PFSK-1 (cell line): ENCODE measurements around the gene BICD2.

ENCODE experiments used
- POLR2AphosphoS5 ChIP-seq: IDR thresholded peaks from 2 replicates; pipeline ENCODE4 v1.6.1; 2012; ENCODE audit warnings: low read depth, mild to moderate bottlenecking, control low read depth, low read length, moderate library complexity
- SIN3A ChIP-seq: IDR thresholded peaks from 2 replicates; pipeline ENCODE4 v1.6.1; 2012; ENCODE audit warnings: mild to moderate bottlenecking, low read length, moderate library complexity, borderline replicate concordance; ENCODE audit not compliant: insufficient read depth
- TF ChIP-seq, protein P1 (sequence below), 2 experiments: IDR thresholded peaks; 2 replicates each; pipeline versions ENCODE4 v1.6.1 to v1.8.0; 2011 to 2012; ENCODE audit warnings: low read depth in 2 of 2, low read length in 2 of 2, control low read depth in 1 of 2, inconsistent platforms in 1 of 2, mild to moderate bottlenecking in 1 of 2, moderate library complexity in 1 of 2; ENCODE audit not compliant: insufficient read depth in 1 of 2

DNA sequence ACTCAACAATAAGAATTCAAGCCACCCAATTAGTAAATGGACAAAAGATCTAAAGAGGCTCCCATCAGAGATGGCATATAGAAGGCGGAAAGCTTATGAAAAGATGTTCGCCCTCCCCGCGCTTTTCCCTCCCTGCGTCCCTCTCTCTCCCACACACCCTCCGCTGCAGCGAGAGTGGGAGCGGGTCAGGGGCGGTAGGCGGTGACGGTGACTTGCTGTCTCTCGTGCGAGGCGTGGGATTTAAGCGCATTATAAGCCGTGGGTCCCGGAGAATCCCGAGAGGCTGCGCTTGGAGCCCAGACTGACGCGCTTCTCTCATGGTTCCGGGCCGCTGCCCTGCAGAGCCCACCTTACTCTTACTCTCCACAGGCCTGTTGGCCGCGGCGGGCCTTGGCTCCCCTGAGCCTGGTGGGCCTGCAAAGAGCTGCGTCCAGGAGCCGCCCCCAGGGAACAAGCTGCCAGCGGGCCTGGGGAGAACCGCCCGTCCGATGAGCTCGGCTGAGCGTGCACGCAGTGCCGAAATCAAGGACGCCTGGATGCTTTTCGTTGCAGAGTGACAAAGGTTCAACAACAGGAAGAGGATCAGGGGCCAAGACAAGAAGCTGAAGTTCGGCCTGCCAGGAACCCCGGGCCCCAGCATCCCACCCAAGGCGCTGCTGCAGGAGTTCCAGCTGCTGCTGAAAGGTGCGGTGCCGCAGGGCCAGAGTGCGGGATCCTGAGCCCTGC lies 42.6 kb upstream of the BICD2 start:
- no peak for TF ChIP-seq POLR2AphosphoS5
- TF ChIP-seq, protein P1, sequence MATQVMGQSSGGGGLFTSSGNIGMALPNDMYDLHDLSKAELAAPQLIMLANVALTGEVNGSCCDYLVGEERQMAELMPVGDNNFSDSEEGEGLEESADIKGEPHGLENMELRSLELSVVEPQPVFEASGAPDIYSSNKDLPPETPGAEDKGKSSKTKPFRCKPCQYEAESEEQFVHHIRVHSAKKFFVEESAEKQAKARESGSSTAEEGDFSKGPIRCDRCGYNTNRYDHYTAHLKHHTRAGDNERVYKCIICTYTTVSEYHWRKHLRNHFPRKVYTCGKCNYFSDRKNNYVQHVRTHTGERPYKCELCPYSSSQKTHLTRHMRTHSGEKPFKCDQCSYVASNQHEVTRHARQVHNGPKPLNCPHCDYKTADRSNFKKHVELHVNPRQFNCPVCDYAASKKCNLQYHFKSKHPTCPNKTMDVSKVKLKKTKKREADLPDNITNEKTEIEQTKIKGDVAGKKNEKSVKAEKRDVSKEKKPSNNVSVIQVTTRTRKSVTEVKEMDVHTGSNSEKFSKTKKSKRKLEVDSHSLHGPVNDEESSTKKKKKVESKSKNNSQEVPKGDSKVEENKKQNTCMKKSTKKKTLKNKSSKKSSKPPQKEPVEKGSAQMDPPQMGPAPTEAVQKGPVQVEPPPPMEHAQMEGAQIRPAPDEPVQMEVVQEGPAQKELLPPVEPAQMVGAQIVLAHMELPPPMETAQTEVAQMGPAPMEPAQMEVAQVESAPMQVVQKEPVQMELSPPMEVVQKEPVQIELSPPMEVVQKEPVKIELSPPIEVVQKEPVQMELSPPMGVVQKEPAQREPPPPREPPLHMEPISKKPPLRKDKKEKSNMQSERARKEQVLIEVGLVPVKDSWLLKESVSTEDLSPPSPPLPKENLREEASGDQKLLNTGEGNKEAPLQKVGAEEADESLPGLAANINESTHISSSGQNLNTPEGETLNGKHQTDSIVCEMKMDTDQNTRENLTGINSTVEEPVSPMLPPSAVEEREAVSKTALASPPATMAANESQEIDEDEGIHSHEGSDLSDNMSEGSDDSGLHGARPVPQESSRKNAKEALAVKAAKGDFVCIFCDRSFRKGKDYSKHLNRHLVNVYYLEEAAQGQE (IDR thresholded peaks at IDR 0.05; ENCODE audit: insufficient read depth in 1 of 2, low read depth in 2 of 2, low read length in 2 of 2) = no peak
- TF ChIP-seq SIN3A = no peak
